ENCODE results near the gene EXOSC3.
"Not testable (repeated sequence)": the region's sequence is repeated elsewhere in the genome, so short reads cannot be mapped to it uniquely, and the experiment has no call there.

The EXOSC3 gene

DNA sequence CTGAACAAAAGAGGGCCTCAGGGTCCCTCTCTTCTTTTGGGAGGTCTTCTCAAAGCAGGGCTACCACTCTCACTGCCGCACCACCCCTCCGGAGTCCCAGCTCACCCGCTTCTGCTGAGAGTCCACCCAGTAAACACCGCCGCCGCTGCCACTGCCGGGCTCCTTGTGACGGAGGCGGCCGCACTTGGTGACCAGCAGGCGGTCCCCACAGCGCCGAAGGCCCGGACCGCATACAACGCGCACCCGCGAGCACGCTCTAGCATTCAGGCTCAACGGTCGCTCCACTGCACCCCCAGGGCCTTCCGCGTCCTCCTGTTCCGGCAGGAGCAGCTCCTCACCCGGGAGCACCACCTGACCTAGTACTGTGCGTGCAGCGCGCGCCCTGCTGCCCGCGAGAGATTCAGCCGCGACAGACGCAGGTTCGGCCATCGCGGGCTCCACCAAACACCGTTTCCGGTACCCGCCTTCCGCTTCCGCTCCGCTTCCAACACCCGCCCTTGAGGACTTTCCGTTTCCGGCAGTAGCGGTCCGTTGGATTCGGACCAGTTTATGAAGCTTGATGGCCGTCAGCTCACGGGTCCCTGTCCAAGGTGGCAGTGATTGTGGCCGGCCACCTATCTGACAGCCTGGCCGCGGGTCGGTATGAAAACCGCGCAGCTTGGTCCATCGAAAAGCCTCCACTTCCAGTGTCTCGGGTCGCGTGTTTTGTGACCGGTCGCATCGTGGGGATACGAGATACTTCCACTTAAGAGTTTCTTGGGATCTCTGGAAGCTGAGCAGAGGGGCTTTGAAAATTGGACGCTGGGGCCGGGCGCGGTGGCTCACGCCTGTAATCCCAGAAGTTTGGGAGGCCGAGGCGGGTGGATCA lies at the start of gene EXOSC3:
TSS of gene EXOSC3 (minus strand) at position 449 of the 868 bp plus-strand sequence. CDS start at position 429, 20 bp downstream.
- peak; percentile 86 for DNase-seq

GRCh38 chr9:37827483-37828165 lies 42.8 kb upstream of the EXOSC3 start:
- no peak for DNase-seq

- not testable (repeated sequence) for DNase-seq
Measured at GRCh38 chr9:37825174-37825573, 40.3 kb upstream of the EXOSC3 start.

GRCh38 chr9:37820142-37820541 lies 35.3 kb upstream of the EXOSC3 start:
- no peak for DNase-seq

DNA sequence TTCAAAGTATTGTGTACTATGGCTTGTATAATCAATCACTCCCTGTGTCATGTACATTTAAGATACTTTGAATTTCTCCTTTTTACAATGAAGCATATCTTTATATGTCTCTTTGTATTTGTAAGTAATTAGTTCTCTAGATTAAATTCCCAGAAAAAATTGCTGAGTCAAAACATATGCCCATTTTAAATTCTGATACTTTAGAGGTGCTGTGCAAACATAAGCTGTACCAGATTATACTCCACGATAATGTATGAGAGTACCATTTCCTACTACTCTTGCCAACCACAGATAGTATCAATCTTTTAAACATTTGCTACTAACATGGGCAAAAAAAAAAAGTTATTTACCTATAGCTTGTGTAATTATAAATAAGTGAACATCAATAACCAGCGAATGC lies 34.0 kb upstream of the EXOSC3 start:
- DNase-seq: no peak

- DNase-seq: no peak
Measured at GRCh38 chr9:37812773-37813379, 28.0 kb upstream of the EXOSC3 start.

GRCh38 chr9:37811906-37812476 lies 27.1 kb upstream of the EXOSC3 start:
- DNase-seq: no peak

- DNase-seq: not testable (repeated sequence)
Measured at GRCh38 chr9:37809676-37810075, 24.8 kb upstream of the EXOSC3 start.

GRCh38 chr9:37806271-37806670 lies 21.4 kb upstream of the EXOSC3 start:
- no peak for DNase-seq

GRCh38 chr9:37801959-37802711 lies 17.3 kb upstream of the EXOSC3 start:
- no peak for DNase-seq

DNA sequence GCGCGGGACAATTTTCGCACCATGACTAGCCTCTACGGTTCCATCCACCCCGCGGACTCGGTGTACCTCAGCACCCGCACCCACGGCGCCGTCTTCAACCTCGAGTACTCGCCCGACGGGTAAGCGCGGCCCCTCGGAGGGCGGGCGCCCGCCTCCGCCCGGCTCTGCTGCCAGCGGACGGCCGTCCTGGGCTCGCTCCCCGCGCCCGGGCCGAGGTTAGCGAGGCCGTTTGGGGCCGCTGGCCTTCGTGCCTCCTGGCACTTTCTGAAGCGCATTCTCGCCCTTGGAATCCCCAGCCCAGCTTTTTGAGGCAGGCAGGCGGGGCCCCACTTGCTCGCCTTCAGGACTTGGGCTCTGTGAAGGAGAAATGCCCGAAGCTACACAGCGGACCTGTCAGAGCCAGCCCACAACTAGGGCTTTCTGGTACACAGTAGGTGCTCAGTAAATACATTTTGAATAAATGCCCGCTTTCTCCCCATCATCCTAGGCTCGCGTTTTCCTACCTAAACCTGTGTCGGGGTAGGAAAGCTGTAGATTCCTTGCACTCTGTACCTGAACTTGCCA lies 16.5 kb upstream of the EXOSC3 start:
- peak; percentile 23 for DNase-seq

GRCh38 chr9:37800631-37801286 lies 15.9 kb upstream of the EXOSC3 start, which contains the start of gene DCAF10:
Gene DCAF10, plus strand, starts transcription at chr9:37800797. Its CDS starts 70 bp downstream, at chr9:37800867.
- DNase-seq: peak; percentile 91

- no peak for DNase-seq
Measured at GRCh38 chr9:37798677-37799076, 13.8 kb upstream of the EXOSC3 start.

GRCh38 chr9:37796232-37796631 lies 11.4 kb upstream of the EXOSC3 start:
- DNase-seq: no peak

GRCh38 chr9:37792122-37792521 lies 7.3 kb upstream of the EXOSC3 start:
- DNase-seq: no peak

DNA sequence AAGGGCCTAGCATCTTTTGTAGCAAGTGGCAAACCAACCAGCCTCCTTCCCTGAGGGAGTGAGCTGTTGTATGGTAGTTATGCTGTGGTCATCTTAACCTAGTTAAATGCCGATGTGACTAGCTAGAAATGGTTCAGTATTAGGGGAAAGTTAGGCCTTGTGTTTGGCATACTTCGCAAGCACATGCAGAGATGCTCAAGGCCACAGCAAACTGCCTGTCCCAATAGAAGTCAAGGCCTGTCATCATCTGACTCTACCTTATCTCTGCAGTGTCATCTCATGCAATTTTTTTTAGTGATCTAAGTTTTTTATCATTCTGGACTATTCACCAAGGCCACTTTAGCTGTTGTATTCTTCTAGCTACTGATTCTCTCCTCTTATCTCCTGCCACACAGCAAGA lies 5.2 kb upstream of the EXOSC3 start:
- DNase-seq: no peak

GRCh38 chr9:37788332-37788731 lies 3.5 kb upstream of the EXOSC3 start:
- DNase-seq: no peak

- no peak for DNase-seq
Measured at GRCh38 chr9:37787059-37787458, 2.2 kb upstream of the EXOSC3 start.

GRCh38 chr9:37784291-37784615 lies 611 bp downstream of the EXOSC3 start:
- DNase-seq: no peak

GRCh38 chr9:37778534-37778933 lies 6.3 kb downstream of the EXOSC3 start:
- no peak for DNase-seq

- no peak for DNase-seq
Measured at GRCh38 chr9:37776328-37776727, 8.5 kb downstream of the EXOSC3 start.

All from CD4-positive, alpha-beta T cell treated with Interleukin-10 for 1 hour (primary cell).